B cell (primary cell): Measurements from ENCODE around the gene APBA2. TPM values are rescaled to one million over a fixed set of nuclear protein-coding genes. Genes with fewer than 3 reads are reported as not detected.

Experiments used
- ATAC-seq: fragments of 200-7000 bp; cut with Tn5 transposase; one replicate; pipeline ENCODE4 v1.10.0; 2021; ENCODE audit warnings: low read depth, mild to moderate bottlenecking, moderate number of reproducible peaks, moderate library complexity
- CTCF ChIA-PET: fragments of 350-600 bp; sonication (Branson Sonifier 250); formaldehyde crosslinking; loops from one replicate; lab custom pipeline; 2021; ENCODE audit warnings: antibody characterized with exemption, inconsistent platforms; lab: Charles Lee
- POLR2A ChIA-PET: fragments of 350-600 bp; sonication (Branson Sonifier 250); formaldehyde crosslinking; loops from one replicate; lab custom pipeline; 2021; ENCODE audit warnings: antibody characterized with exemption; lab: Charles Lee
- DNase-seq: peaks from one replicate; pipeline ENCODE4 v3.0.0; 2013
- H2AFZ ChIP-seq: 2 replicates; pipeline ENCODE4 v1.6.1; 2012; ENCODE audit warnings: mild to moderate bottlenecking, low read depth, low read length; ENCODE audit not compliant: insufficient read depth, poor library complexity, severe bottlenecking
- H3K27ac ChIP-seq, 2 donors: 1 replicate in 1 of 2; 2 replicates in 1 of 2; pipeline ENCODE4 v1.5.1; 2012 to 2013; ENCODE audit warnings: low read length in 2 of 2, mild to moderate bottlenecking in 2 of 2, moderate library complexity in 1 of 2
- H3K27me3 ChIP-seq, 4 experiments: fragments of 200-600 bp in 1 of 4; sonication (generic) in 1 of 4; replicated peaks in 1 of 4; 1 replicate in 2 of 4; 2 replicates in 2 of 4; pipeline versions ENCODE4 v1.6.1 to v1.7.0; 2013 to 2016; ENCODE audit warnings: low read length in 3 of 4, mild to moderate bottlenecking in 2 of 4, mixed read lengths in 1 of 4, moderate library complexity in 1 of 4; ENCODE audit not compliant: insufficient read depth in 4 of 4, control insufficient read depth in 3 of 4; ENCODE audit errors: control extremely low read depth in 1 of 4
- H3K36me3 ChIP-seq, 2 experiments: replicated peaks in 1 of 2; 1 replicate in 1 of 2; 2 replicates in 1 of 2; pipeline versions ENCODE4 v1.6.1 to v1.7.1; 2013; ENCODE audit warnings: low read length in 1 of 2; ENCODE audit not compliant: insufficient read depth in 2 of 2, control insufficient read depth in 1 of 2; ENCODE audit errors: control extremely low read depth in 1 of 2, extremely low read depth in 1 of 2
- H3K4me1 ChIP-seq, 2 donors: fragments of 200-600 bp in 1 of 2; sonication (generic) in 1 of 2; 1 replicate in 1 of 2; 2 replicates in 1 of 2; pipeline versions ENCODE4 v1.5.1 to v1.6.1; 2013 to 2017; ENCODE audit warnings: low read length in 2 of 2; ENCODE audit not compliant: control insufficient read depth in 2 of 2, insufficient read depth in 2 of 2
- H3K4me2 ChIP-seq: replicated peaks from 2 replicates; pipeline ENCODE3; 2012; ENCODE audit warnings: mild to moderate bottlenecking, low read depth, low read length; ENCODE audit not compliant: poor library complexity, severe bottlenecking
- H3K4me3 ChIP-seq, 5 experiments: fragments of 200-600 bp in 1 of 5; sonication (generic) in 1 of 5; 1 replicate in 3 of 5; 2 replicates in 2 of 5; pipeline versions ENCODE4 v1.5.1 to v1.7.0; 2011 to 2016; ENCODE audit warnings: low read length in 4 of 5, mild to moderate bottlenecking in 4 of 5, low read depth in 2 of 5, control low read depth in 1 of 5, moderate library complexity in 1 of 5; ENCODE audit not compliant: insufficient read depth in 1 of 5; ENCODE audit errors: control extremely low read depth in 1 of 5, extremely low read depth in 1 of 5
- H3K79me2 ChIP-seq: fragments of 200-600 bp; sonication (generic); one replicate; pipeline ENCODE4 v1.6.0; 2016; ENCODE audit warnings: low read length; ENCODE audit not compliant: control insufficient read depth, insufficient read depth
- H3K9ac ChIP-seq: fragments of 200-600 bp; sonication (generic); 2 replicates; pipeline ENCODE4 v1.6.1; 2017; ENCODE audit warnings: mild to moderate bottlenecking, low read length, moderate library complexity
- H3K9me3 ChIP-seq, 3 donors: one replicate each; pipeline versions ENCODE4 v1.6.1 to v1.7.1; 2013; ENCODE audit warnings: low read length in 2 of 3; ENCODE audit not compliant: control insufficient read depth in 2 of 3, insufficient read depth in 1 of 3; ENCODE audit errors: control extremely low read depth in 1 of 3
- H4K20me1 ChIP-seq: 2 replicates; pipeline ENCODE4 v1.6.0; 2012; ENCODE audit warnings: mild to moderate bottlenecking, low read length; ENCODE audit not compliant: insufficient read depth, control insufficient read depth, poor library complexity, severe bottlenecking
- H3K27ac Mint-ChIP-seq: one replicate; pipeline ENCODE4 v1.8.0; 2021; ENCODE audit warnings: mixed read lengths
- H3K27me3 Mint-ChIP-seq: one replicate; pipeline ENCODE4 v1.8.0; 2021; ENCODE audit warnings: mixed read lengths
- H3K4me1 Mint-ChIP-seq: one replicate; pipeline ENCODE4 v1.8.0; 2021; ENCODE audit warnings: mixed read lengths
- H3K4me3 Mint-ChIP-seq: one replicate; pipeline ENCODE4 v1.8.0; 2021; ENCODE audit warnings: mixed read lengths
- H3K9me3 Mint-ChIP-seq: one replicate; pipeline ENCODE4 v1.8.0; 2022; ENCODE audit warnings: mixed read lengths; ENCODE audit not compliant: insufficient read depth
- CTCF ChIP-seq: fragments of 200-600 bp; IDR thresholded peaks from one replicate; pipeline ENCODE4 v1.8.0; 2022; ENCODE audit warnings: antibody characterized with exemption, mild to moderate bottlenecking
- EZH2 ChIP-seq: IDR thresholded peaks from 2 replicates; pipeline ENCODE4 v1.6.1; 2012; ENCODE audit warnings: borderline replicate concordance, low read depth, mild to moderate bottlenecking, moderate library complexity, low read length; ENCODE audit not compliant: insufficient read depth, poor library complexity, severe bottlenecking
- WGBS: methylation state at CpG from one replicate; pipeline ENCODE4 v1.1.5; 2013; ENCODE audit warnings: missing lambda C conversion rate; ENCODE audit not compliant: insufficient coverage; 5-methylcytosine and 5-hydroxymethylcytosine counted together
- intact Hi-C: fragments of 100-400 bp; cut with micrococcal nuclease; formaldehyde crosslinking; loops from one replicate; pipeline ENCODE4 v1.10.0; 2022
- polyA plus RNA-seq: library from polyadenylated mRNA; depleted of rRNA; stranded (reverse); fragments of >200 nt; gene quantifications from 2 replicates; pipeline ENCODE4 v1.2.3, GENCODE V29; 2012
- total RNA-seq, 2 donors: library from RNA; stranded (reverse); fragments of 120-200 nt in 1 of 2; gene quantifications; 1 replicate in 1 of 2; 2 replicates in 1 of 2; pipeline versions ENCODE4 v1.2.3 to v1.2.4, GENCODE V29; 2013 to 2022

Gene APBA2
- total and polyA plus RNA-seq, 2 donors (not counting 1 experiment from before 2014, with no cell fraction given) = 0.19 TPM; not detected in 1

GRCh38 chr15:29089731-29090616, 204.2 kb downstream of the APBA2 start:
- H4K20me1 ChIP-seq = no peaks in the 10 kb centered on the region
- WGBS = 79% methylated on average over 11 of the region's 16 CpGs
- peak overlapping the region; percentile 16 for H2AFZ ChIP-seq
- no peak overlapping the region for H3K4me3 ChIP-seq
- H3K9ac ChIP-seq = no peak overlapping the region
- H3K79me2 ChIP-seq = no peaks in the 10 kb centered on the region
- intact Hi-C loops = no loop called here
- TF ChIP-seq CTCF (no peak), EZH2 (no peak)
- H3K4me1 ChIP-seq = no peaks in the 10 kb centered on the region
- no peak overlapping the region for H3K27ac ChIP-seq
- no peak overlapping the region for H3K4me2 ChIP-seq
- H3K9me3 ChIP-seq = peaks cover 0 to 12% (median 0%) of the 10 kb centered on the region in 3 donors
- Mint-ChIP-seq H3K9me3 (no peaks in the 10 kb centered on the region), H3K4me1 (no peaks in the 10 kb centered on the region), H3K27me3 (peaks cover 3% of the 10 kb centered on the region), H3K4me3 (no peak overlapping the region), H3K27ac (no peak overlapping the region)
- H3K27me3 ChIP-seq = no peaks in the 10 kb centered on the region
- no peaks in the 10 kb centered on the region for H3K36me3 ChIP-seq
- ATAC-seq = no peak
- ChIA-PET CTCF (interaction anchor here (0.8 to 1.2 kb wide), 2 partner anchors 10 to 29 kb away, joined by 3 read pairs; no protein-coding TSS in a partner anchor), POLR2A (no interaction called here)
- DNase-seq = no peak
